ENCODE results near the gene CAMK4.
"Not testable (repeated sequence)": the region's sequence is repeated elsewhere in the genome, so short reads cannot be mapped to it uniquely, and the experiment has no call there.

The CAMK4 gene

DNA sequence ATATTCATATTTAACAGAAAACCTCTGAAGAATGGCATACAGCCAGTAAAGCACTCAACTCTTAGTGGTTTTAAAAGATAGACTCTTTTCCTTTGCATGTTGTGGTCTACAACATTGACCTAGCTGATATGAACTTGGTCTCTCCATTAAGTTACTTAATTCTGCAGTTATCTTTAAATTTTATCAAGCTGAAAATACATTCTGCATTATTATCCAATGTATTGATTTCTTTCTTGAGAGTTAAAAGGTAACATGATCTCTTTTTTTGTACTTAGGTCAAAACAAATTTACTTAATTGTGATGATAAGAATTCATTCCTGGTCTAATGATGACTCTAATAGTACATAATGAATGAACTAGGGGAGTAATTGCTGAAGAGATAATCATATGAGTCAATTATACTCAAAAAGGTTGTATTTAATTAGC is 155.2 kb downstream of the CAMK4 start:
- no peak for DNase-seq

DNA sequence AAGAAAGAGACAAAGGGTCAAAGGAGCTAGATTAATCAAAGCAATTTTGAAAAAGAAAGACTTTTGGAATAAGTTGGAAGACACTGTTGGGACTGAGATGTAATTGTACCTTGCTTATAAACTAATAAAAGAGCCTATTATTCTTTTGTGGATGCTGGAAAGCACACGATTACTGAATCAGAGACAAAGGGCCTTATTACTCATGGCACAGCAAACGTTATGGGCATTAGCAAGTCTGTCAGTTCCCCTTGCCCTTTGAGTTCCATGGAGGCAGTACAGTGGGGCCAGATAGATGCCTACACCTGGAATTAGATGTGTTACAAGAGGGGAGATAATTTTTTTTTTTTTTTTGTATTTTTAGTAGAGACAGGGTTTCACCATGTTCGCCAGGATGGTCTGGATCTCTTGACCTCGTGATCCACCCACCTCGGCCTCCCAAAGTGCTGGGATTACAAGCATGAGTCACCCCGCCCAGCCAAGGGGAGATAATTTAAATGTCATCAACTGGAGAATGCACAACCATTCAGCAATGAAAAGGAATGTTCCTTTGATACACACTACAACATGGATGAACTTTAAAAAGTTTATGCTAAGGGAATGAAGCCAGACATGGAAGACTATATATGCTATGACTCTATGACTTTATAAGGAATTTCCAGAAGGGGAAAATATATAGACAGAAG is 159.2 kb downstream of the CAMK4 start:
- no peak for DNase-seq

DNA sequence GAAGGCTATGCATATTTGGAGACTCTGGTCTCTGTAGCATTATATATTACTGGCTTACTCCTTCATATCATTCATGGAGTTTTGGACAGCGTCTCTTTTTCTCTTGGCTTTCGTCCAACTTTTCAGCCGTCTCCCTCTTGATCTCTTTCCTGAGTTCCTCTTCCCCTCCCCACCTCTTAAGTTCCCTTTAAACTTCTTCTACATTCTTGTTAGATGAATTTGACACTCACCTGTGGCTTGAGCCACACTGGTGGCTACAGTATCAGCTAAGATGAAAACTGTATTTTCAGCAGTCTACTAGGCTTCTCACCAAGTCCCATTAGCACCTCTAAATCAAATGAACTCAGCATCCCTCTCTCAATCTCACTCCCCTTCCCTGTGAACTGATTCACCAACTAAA is 160.0 kb downstream of the CAMK4 start:
- no peak for DNase-seq

DNA sequence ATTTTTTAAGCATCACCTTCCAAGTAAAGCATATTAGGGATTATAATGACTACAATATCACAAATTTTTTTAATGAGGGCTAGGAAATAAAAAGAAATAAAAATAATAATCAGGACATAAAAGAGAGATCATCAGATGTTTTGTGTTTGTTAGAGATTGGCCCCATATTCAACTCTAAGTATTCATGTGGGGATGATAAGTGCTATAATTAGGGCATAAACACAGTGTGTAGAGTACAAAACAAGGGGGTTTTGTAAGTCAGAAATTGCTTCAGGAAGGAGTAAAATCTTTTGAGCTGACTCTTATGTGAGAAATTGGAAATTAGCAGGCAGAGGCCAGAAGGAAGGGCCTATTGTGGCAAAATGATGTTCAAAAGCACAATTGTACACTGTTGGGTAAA is 160.9 kb downstream of the CAMK4 start:
- DNase-seq = no peak

DNA sequence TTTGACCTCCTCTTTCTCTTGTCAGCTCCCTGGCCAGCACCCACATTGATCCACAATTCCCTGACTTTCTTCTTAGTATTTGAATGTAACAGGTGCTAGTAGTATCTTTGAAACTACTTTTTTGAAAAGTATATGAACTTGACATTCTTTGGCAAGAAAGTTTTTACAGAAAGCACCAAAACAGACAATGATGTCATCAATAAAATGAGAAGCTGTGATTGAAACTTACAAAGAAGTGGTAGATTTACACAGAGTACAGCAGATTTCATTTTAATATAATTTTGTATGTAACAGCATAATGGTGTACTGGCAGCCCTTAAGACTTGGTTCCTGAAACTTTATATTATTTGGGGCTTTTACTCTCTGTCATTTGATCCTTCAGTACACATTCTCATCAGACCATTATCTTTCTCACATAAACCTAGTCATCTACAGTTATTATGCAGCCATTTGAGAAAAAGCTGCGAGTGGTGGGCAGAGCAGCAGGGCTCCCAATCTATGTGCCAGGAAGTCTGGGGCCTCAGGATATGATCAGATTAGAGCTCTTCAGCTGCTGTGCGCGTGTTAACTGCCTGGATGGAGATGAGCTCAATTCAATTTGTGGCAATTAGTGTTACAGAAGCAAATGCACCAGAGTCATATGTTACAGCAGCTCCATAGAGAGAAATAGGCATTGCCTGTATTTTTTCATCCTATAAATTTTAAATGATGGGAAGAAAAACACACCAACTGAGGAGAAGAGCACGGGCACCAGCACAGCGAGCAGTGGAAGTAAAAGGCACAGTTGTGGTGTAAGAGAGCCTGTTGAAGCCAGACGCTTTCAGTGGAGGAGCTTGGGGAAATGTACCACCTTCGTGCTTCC is 162.0 kb downstream of the CAMK4 start:
- DNase-seq = no peak

DNA sequence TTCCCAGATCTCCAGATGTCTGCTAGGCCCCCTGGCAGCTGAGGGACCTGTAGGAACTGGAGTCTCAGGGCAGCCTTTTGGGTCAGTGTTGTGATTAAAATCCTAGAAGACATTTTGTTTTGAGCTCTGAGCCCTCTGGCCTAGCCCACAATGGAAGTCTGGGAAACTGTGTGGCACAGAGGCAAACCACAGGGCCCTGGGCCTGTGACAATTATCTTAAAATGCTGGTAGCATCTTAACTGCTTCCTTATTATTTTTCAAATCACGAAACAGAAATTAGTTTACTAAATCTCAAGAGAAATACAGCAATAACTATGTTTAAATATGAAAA is 162.6 kb downstream of the CAMK4 start:
- peak in 1 of 56 donors; percentile 1 for DNase-seq

DNA sequence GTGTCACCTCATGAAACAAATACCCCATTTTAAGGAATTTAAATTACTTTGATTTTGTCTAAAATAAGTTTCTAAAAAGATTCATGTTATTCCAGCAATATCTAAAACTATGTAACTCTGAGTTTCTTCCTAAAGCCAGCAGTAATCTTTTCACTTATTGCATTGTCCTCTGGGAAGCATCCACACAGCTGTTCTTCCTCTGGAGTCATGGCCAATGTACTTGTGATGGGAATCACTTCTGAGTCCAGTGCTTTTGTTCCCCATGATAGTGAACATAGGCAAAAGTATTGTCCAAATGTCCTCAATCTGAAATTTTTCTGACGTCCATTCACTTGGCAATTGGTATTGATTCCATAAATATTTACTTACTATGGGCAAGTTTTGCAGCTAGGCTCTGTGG is 163.2 kb downstream of the CAMK4 start:
- no peak for DNase-seq

DNA sequence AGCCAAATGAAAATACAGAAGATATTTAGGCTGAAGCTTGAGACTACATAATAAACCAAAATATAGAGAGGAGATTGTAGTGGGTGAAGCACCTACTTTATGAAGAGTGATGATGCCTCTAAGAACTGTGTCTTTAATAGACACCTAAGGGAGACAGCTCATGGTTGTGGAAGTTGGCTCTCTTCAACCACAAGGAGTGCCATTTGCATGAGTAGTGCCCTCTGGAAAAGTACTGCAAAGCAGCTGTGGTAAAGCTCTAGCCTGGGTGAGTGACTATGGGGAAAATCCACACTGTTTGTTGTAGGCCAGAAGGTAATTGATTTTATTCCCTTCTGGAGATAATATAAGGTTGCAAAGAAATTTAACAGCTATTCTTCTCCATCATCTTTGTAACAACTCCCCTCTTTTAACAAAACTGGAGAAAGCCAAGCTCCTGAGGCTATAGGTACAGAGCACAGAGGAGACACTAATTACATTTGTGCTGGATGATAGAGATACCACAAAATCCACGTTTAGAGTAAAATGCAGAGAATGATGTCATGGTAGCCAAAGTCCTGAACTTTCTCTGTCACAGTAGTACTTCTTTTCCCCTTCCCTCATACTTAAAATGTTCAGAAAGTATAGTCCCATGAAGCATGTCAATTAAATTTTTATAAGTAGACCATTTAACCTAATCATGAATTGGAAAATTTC is 165.4 kb downstream of the CAMK4 start:
- no peak for DNase-seq

DNA sequence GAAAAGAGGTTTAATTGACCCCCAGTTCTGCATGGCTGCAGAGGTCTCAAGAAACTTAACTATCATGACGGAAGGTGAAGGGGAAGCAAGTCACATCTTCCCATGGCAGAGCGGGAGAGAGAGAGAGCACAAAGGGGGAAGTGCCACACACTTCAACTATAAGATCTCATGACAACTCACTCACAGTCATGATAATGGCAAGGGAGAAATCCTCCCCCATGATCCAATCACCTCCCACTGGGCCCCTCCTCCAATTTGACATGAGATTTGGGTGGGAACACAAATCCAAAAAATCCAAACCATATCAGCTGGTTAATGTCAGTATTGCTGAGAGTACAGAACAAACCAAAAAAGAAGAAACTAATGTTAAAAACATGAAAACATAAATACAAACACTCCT is 168.0 kb downstream of the CAMK4 start:
- DNase-seq = peak in 11 of 56 donors; percentile 6 to 51 (median 29)

DNA sequence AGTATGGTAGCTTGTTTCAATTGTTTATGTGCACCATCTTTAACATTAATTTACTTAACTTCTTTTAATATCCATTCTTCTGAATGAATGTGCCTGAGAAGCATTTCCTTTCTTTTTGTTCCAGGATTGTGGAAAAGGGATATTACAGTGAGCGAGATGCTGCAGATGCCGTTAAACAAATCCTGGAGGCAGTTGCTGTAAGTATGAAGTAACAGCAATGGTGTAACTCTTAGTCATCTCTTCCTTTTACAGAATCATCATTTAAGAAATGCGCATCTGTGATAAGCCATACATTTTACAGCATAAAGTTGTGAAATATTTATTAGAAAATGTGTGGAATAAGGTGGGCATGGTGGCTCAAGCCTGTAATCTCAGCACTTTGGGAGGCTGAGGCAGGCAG is 170.4 kb downstream of the CAMK4 start:
- DNase-seq = no peak

DNA sequence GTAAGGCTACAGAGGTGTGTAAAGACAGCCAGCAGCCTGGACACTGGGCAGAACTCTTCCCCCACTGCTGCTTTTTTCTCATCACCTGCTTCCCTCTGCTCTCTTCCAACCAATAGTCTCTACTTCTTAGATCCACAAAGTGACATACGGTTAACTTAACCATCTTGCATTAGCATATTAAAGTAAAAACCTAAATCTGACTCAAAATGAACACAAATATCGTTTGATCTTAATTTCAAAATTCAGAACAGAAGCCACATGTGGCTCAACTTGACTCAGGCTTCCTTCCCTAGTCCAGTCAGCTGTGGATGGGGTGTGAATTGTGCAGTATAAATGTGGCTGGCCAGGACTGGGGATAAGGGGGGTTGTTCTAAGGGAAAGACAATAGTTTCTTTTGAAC is 173.8 kb downstream of the CAMK4 start:
- DNase-seq = no peak

DNA sequence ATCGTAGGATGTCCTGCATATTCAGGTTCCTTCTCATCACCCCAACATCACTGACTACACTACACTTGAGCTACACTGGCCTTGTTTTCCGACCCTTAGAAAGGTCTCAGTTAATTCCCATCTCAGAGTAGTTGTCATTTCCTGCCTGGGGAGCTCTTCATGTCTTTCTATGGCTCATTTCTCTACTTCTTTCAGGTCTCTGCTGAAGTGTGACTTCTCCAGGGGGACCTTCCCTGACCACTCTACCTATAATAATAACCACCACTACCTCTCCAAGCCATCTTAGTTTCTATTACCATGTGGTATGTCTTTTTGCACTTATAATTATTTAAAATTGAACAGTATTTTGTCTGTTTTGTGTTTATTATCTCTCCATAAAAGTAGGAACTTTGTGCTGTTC is 174.9 kb downstream of the CAMK4 start:
- no peak for DNase-seq

DNA sequence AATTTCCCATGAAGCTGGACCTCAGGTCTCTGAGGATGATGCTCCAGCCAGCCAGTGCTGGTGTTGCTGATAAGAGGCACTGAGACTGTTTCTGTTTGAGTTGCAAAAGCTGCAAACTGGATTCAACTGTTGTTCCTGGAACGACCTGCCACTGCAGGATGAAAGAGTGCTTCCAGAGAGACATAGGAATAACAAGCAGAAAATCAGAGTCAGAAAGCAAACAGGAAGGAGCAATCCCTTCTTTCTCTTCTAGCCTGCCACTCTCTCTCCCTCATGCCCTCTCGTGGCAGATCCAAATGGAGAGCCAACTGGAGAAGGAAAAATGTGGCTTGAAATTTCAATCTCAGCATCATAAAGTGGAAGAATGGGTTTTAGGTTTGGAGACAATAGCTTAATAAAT is 177.7 kb downstream of the CAMK4 start:
- DNase-seq = no peak

DNA sequence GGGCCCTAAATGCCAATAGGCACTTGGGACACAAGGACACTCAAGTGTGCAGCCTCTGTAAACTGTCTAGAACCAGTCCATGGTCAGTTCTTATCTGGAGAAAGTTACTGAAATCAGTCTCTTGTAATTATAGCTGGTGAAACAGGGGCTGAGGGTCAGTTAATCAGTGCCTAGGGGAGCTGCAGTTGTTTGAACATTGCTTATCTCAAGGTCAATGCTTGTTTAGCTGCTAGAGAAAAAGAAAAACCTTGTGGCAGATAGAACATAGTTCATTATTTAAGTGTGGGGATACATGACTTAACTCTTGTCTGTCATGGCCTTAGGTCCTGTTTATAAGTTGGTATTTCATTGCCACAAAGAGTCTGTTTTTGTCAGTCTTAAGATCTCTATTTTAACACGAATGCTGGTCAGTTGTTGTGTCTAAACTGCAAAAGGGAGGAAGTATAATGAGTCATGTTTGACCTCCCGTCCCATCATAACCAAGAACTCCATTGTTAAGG is 180.1 kb downstream of the CAMK4 start:
- no peak for DNase-seq

DNA sequence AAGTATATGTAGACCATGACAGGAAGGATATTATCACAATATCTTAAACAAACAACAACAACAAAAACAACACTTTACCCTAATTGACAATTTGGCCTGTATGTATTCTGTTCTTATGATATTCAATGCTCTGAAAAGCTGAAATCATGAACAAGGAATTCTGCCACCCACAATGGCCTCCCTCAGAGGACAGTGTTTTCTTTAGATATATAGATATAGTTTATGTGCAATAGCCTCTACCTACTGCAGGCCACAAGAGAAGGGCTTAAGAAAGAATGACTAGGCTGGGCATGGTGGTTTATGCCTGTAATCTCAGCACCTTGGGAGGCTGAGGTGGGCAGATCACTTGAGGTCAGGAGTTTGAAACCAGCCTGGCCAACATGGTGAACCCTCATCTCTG is 183.4 kb downstream of the CAMK4 start:
- no peak for DNase-seq

DNA sequence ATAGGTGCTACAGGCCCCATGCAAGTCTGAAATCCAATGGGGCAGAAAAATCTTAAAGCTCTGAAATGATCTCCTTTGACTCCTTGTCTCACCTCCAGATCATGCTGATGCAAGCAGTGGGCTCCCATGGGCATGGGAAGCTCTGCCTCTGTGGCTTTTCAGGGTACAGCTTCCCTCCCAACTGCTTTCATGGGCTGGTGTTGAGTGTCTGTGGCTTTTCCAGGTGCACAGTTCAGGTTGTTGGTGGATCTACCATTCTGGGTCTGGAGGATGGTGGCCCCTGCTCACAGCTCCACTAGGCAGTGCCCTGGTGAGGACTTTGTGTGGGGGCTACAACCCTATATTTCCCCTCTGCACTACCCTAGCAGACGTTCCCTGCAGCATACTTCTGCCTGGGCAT is 184.6 kb downstream of the CAMK4 start:
- no peak for DNase-seq

DNA sequence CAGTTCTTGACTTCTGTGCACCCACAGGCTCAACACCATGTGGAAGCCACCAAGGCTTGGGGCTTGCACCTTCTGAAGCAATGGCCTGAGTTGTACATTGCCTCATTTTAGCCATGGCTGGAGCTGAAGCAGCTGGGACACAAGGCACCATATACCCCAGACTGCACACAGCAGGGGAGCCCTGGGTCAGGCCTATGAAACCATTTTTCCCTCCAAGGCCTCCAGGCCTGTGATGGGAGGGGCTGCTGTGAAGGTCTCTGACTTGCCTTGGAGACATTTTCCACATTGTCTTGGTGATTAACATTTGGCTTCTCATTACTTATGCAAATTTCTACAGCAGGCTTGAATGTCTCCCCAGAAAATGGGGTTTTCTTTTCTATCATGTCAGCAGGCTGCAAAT is 185.1 kb downstream of the CAMK4 start:
- not testable (repeated sequence) for DNase-seq

DNA sequence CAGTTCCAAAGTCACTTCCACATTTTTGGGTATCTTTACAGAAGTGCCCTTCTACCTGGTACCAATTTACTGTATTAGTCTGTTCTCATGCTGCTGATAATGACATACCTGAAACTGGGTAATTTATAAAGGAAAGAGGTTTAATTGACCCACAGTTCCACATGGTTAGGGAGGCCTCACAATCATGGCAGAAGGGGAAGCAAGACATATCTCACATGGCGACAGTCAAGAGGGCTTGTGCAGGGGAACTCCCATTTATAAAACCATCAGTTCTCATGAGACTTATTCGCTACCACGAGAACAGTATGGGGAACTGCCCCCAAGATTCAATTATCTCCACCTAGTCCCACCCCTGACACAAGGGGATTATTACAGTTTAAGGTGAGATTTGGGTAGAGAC is 185.9 kb downstream of the CAMK4 start:
- DNase-seq = not testable (repeated sequence)

DNA sequence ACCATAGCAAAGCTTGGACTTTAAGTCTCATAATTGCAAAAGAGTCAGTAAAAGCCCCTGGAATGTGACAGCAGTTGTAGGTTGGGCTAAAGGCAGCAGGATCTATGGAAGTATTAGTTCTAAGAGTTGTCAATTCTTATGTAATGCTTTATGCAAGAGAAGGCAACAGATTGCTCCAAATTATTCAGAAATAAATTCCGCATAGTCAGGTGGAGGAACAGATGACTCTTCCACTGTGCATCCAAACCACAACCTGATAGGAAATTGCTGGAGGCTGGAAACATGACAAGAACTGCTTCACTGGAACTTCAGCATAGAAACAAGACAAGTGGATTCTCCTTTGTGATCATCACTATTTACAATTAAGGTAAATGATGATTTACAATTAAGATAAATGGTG is 187.1 kb downstream of the CAMK4 start:
- no peak for DNase-seq

DNA sequence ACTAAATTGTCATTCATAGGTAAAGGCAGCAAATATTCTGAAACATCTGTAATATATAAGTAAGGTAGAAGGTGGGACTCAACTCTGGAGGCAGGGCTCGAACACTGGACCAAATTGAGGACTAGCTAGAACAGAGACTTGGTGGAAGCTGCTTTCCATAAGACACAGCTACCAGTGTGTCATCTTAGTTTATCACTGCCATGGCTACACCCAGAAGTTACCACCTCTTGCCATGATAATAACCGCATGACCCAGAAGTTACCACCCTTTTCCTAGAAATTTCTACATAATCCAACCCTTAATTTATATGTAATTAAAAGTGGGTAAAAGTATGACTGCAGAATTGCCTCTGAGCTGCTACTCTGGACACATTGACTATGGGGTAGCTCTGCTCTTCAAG is 188.4 kb downstream of the CAMK4 start:
- no peak for DNase-seq

DNA sequence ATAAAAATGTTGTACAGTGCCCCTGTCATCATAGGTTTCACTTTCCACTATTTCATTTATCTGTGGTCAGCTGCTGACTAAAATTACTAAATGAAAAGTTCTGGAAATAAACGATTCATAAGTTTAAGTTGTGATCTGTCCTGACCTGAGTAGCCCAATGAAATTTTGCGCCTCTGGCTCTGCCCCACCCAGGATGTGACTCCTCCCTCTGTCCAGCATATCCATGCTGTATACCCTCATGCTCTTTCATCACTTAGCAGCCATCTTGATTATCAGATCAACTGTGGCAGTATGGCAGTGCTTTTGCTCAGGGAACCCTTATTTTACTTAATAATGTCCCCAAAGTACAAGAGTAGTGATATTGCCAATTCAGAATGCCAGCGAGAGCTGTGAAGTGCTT is 190.9 kb downstream of the CAMK4 start:
- DNase-seq = no peak

DNA sequence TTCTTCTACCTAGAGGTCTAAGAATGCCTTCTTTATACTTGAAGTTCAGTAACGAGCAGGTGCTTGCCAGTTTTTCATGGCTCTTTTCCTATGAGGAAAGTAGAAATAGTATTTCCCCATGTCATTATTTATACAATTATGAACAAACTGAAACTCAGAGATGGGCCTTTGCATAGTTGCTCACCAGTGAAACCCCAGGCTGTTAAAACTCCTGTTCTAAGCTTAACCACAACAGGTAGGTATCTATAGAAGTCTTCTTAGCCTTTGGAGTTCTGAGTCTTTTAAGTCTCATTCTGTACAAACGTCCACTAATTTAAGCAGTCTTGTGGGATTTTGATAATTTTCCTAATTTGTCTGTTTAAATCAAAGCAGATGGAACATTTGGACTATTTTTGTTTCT is 198.1 kb downstream of the CAMK4 start:
- no peak for DNase-seq

All from nucleus accumbens (tissue), 56 donors.